IPS-18c (cell line): ENCODE results near the gene THAP8.

Experiments
- H3K4me3 ChIP-seq: 2 replicates; pipeline ENCODE4 v1.7.0; 2013; ENCODE audit warnings: low read depth, mild to moderate bottlenecking, low read length, moderate library complexity; ENCODE audit not compliant: insufficient read depth
- H3K9me3 ChIP-seq: one replicate; pipeline ENCODE4 v1.6.1; 2013; ENCODE audit warnings: mild to moderate bottlenecking, low read length, moderate library complexity; ENCODE audit not compliant: control insufficient read depth, insufficient read depth

The THAP8 gene

GRCh38 chr19:36054119-36054732, at the start of gene THAP8:
Gene THAP8, minus strand, starts transcription at chr19:36054285. Its CDS starts 68 bp downstream, at chr19:36054217.
- H3K9me3 ChIP-seq, result no peaks in the 10 kb centered on the region
- H3K4me3 ChIP-seq, result peak within 1 kb of the TSS; percentile 91

DNA sequence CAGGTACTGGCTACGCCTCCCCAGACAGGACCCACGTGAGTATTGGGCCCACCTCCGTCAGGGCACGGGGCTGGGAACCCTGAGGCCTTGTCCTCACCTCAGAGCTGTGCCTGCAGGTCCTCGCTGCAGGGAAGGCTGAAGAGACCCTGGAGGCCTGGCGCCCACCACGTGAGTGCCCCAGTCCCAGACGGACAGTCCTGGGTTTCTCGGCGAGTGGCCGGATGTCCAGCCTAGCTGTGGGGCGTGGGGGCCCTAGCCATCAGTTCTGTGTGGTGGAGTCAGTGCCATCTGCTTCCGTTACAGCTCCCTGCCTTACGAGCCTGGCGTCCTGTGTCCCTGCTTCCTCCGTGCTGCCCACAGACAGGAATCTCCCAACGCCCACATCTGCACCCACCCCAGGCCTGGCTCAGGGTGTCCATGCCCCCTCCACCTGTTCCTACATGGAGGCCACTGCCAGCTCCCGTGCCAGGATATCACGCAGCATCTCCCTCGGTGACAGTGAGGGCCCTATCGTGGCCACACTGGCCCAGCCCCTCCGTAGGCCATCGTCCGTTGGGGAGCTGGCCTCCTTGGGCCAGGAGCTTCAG, 49.0 kb upstream of the THAP8 start:
- H3K4me3 ChIP-seq, result no peak overlapping the region
- peaks cover 4% of the 10 kb centered on the region for H3K9me3 ChIP-seq

DNA sequence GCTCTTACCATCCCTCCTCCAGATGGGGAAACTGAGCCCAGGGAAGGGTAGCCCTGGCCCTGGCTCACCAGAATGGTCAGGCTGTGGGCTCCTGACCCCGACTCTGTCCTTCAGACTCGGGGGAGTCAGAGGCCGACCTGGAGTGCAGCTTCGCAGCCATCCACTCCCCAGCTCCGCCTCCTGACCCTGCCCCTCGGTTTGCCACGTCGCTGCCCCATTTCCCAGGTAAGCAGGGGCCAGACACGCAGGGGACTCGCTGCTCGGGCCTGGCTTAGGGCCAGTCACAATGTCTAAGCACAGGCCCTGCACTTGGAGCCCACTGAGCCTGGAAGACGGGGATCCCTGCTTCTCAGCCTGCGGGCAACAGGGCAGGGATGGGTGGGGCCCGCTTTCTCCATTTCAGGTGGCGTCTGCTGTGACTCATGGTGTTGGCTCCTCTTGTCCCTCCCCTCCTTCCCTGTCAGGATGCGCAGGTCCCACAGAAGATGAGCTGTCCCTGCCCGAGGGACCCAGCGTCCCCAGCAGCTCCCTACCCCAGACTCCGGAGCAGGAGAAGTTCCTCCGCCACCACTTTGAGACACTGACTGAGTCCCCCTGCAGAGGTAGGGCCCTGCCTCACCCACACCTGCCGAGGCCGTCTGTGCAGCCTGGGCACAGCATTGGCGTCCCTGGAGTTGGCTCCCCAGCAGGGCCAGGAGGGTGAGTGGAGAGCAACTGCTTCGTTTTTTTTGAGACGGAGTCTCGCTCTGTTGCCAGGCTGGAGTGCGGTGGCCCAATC, 47.7 kb upstream of the THAP8 start:
- H3K9me3 ChIP-seq, result peaks cover 4% of the 10 kb centered on the region
- H3K4me3 ChIP-seq, result no peak overlapping the region

DNA sequence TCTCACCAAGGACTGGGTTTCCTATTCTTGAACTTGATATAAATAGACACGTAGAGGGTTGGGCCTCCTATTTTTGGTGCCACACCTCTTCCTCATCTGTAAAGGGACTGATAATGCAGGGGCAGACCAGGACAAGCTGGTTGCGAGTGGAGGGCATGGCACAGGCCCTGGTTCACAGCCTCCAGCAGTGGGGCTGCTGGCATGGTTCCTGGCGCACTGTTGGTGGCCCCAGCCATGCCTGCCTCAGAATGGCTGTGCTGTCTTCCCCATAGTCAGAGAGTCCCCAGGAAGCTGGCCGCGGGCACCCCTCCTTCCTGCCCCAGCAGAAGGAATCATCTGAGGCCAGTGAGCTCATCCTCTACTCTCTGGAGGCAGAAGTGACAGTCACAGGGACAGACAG, 46.4 kb upstream of the THAP8 start:
- Histone ChIP-seq H3K4me3 (no peak overlapping the region), H3K9me3 (peaks cover 4% of the 10 kb centered on the region)

DNA sequence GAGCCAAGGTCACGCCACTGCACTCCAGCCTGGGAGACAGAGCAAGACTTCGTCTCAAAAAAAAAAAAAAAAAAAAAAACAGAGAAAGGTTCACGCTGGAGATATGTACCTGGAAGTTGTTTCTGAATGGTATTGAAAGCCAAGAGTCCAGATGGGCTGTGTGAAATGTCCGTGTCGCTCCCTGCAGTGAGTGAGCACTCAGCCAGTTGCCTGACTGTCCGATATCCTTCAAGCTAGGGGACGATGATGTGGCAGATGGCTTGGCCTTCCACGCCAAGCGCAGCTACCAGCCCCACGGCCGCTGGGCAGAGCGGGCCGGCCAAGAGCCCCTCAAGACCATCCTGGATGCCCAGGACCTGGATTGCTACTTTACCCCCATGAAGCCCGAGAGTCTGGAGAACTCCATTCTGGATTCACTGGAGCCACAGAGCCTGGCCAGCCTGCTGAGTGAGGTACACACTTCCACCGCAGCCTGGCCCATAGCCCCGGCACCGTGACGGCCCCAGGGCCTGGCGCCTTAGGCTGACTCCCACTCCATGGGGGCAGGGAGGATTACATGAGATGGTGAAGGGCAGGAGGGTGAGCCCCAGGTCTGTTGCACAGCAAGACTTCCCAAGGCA, 45.2 kb upstream of the THAP8 start:
- peaks cover 4% of the 10 kb centered on the region for H3K9me3 ChIP-seq
- no peak overlapping the region for H3K4me3 ChIP-seq

DNA sequence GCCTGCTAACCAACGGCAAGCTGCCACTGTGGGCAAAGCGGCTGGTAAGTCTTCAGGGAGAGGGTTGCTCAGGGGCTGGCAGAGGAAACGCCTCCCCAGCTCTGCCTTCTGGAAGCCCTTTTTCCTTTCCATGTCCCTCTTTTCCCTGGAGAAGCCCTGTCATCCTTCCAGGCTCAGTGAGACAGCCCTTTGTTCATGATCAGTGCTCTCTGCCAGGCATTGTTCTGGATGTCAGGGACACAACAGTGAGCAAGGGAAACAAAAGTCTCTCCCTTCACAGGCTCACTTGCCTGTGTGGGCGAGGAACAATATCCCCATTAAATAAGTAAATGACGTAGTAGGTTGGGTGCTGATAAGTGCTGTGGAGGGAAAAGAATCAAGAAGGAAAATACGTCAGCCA, 43.0 kb upstream of the THAP8 start:
- no peak overlapping the region for H3K4me3 ChIP-seq
- H3K9me3 ChIP-seq, result peaks cover 4% of the 10 kb centered on the region

DNA sequence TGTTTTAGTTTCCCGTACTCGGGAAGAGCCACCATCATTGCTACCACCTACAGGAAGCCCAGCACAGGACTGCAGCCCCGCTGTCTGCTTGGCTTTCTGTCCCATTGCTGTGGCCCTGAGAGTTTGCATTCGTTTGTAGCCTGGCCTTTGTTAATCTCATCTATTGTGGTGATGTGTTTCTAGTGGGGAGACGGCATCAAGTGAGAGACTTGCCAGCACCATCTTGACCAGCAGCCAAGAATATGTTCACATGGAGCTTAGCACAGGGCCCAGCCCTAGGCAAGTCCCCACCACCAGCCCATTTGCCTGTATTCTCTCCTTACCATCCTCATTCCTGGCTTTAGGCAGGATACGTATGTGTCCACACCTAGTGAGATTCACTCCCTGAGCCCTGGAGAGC, 39.6 kb upstream of the THAP8 start:
- Histone ChIP-seq H3K4me3 (no peak overlapping the region), H3K9me3 (no peaks in the 10 kb centered on the region)

DNA sequence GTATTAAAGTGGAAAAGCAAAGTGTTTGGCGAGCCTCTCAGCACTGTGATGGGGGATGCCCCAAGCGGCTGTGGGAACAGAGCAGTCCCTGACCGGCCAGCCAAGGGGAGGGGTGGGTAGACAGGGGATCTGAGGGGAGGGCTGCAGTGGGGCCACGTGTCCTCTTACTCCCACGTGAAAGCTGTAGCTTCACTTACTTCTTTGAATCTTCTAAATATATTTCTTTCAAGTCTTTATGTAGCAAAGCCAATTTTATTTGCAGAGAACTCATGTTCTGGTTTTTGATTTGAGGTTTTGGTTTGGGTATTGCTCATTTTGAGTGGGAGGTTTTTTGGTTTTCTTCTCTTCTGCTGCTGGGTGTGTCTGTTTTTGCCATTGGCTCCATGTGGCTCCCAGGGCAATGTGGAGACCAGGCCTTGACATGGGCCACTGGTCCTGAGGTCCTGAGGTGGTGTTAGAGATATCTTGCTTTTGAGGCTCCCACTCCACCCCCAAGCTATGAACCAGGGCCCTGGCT, 39.1 kb upstream of the THAP8 start:
- Histone ChIP-seq H3K4me3 (no peak overlapping the region), H3K9me3 (no peaks in the 10 kb centered on the region)

DNA sequence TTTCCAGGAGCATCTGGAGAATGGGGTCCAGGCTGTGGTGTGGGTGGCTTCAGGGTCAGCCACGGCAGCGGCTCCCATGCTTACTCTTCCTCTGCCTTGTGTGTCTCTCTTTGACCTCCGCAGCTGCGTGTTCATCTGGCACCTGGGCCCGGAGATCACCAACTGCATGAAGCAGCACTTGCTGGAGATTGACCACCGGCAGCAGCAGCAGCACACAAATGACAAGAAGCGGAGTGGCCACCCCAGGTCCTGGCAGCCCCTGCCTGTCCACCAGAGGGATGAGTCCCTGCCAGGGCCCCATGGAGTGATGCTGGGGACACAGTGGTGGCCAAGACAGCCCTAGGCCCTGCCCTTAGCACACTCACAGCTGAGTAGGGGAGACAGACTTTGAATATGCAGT, 38.5 kb upstream of the THAP8 start:
- Histone ChIP-seq H3K4me3 (no peak overlapping the region), H3K9me3 (peaks cover under 1% of the 10 kb centered on the region)

GRCh38 chr19:36090910-36091695, 37.0 kb upstream of the THAP8 start:
- Histone ChIP-seq H3K9me3 (peaks cover 2% of the 10 kb centered on the region), H3K4me3 (no peak overlapping the region)

DNA sequence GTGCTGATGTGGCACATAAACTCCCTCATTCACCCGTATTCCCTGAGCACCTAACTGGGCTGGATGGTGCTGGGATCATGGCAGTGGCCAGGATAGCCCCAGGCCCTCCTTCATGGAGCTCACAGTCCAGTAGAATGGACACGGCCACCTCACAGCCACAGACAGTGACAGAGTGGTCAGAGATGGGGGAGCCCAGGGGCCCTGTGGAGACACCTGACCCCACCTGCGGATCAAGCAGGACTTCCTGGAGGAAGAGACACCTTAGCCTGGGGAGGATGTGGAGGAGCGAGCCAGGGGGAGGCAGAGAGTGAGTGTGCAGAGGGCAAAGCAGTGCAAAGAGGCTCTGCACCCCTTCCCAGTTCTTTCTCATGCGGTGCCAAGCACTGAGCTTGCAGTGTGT, 35.8 kb upstream of the THAP8 start:
- Histone ChIP-seq H3K9me3 (peaks cover 2% of the 10 kb centered on the region), H3K4me3 (no peak overlapping the region)

DNA sequence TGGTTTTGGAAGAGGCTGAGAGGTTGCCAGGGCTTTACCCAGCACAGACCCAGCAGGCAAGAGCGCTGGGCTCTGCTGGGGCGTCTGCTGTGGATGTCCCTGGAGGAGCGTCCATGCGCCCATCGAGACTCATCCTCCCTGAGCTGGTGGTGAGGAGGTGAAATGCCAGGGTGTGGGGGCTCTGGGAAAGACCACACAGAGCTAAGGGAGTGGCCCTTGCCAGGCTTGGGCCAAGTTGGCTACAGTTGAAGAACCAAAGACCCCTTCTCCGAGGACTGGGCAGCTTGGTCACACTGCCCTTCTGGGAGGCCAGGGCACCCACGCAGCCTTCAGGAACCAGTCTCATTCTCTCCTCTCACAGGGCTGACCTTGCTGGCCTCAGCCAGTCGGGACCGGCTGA, 32.2 kb upstream of the THAP8 start:
- H3K9me3 ChIP-seq, result peaks cover 2% of the 10 kb centered on the region
- H3K4me3 ChIP-seq, result no peak overlapping the region

DNA sequence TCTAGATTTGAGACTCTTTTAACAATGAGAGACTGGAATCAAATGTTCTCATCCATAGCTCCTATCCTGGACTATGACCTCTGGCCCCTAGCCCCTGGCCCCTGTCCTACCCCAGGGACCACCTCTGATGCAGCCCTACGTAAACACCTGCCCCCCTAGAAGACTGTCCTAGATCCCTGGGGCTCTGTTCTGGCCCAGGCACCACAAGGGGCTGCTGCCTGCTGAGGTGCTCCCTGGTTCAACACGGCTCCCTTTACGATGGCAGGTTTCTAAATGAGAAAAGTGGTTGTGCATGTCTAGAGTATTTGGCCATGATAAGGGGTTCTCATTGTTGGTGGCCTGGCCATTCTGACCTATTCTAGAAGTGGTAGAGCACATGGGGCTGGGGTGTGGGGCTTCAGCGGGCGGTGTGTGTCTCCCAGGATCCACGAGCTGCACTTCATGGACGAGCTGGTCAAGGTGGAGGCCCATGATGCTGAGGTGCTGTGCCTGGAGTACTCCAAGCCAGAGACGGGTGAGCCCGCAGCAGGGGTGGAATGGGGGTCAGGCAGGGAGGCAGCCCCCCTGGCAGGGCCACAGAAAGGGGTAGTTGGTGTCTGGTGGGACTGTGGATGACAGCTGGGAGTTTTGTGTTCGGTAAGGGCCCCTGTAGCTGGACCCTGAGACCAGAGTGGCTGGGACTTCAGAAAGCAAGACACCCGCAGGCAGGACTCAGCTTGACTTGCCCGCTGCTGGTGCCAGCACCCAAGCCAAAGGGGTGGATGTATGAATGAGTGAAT, 30.3 kb upstream of the THAP8 start:
- Histone ChIP-seq H3K4me3 (no peak overlapping the region), H3K9me3 (peaks cover 2% of the 10 kb centered on the region)

GRCh38 chr19:36082916-36083315, 28.8 kb upstream of the THAP8 start:
- H3K9me3 ChIP-seq, result peaks cover 2% of the 10 kb centered on the region
- no peak overlapping the region for H3K4me3 ChIP-seq

GRCh38 chr19:36081894-36082293, 27.8 kb upstream of the THAP8 start:
- no peaks in the 10 kb centered on the region for H3K9me3 ChIP-seq
- H3K4me3 ChIP-seq, result no peak overlapping the region

- Histone ChIP-seq H3K4me3 (no peak overlapping the region), H3K9me3 (no peaks in the 10 kb centered on the region)
Observed at GRCh38 chr19:36081385-36081784, 27.3 kb upstream of the THAP8 start.
